Calu3 (cell line): Measurements from ENCODE around the gene ZMYND15. TPM values are rescaled to one million over a fixed set of nuclear protein-coding genes. Genes with fewer than 3 reads are reported as not detected.

Experiments used
- BruUV-seq: library from RNA; stranded (reverse); fragments of 400-500 nt; replicated peaks from 2 replicates; lab custom pipeline; 2021; lab: Mats Ljungman, UMichigan
- CTCF ChIA-PET: fragments of 300-600 bp; sonication (Branson Sonifier 250); formaldehyde crosslinking; loops from one replicate; lab custom pipeline; 2022; ENCODE audit warnings: antibody characterized with exemption; lab: Charles Lee
- DNase-seq: peaks from one replicate; pipeline ENCODE4 v3.0.0; 2022
- H3K27ac Mint-ChIP-seq: one replicate; pipeline ENCODE4 v1.8.0; 2022; ENCODE audit warnings: mixed read lengths; ENCODE audit not compliant: unreplicated experiment
- H3K27me3 Mint-ChIP-seq: one replicate; pipeline ENCODE4 v1.8.0; 2022; ENCODE audit warnings: mixed read lengths; ENCODE audit not compliant: unreplicated experiment
- H3K36me3 Mint-ChIP-seq: one replicate; pipeline ENCODE4 v1.8.0; 2022; ENCODE audit warnings: mild to moderate bottlenecking, moderate library complexity, mixed read lengths; ENCODE audit not compliant: insufficient read depth, unreplicated experiment
- H3K4me1 Mint-ChIP-seq: one replicate; pipeline ENCODE4 v1.8.0; 2022; ENCODE audit warnings: mild to moderate bottlenecking, low read depth, mixed read lengths; ENCODE audit not compliant: unreplicated experiment
- H3K4me3 Mint-ChIP-seq: one replicate; pipeline ENCODE4 v1.8.0; 2022; ENCODE audit warnings: mild to moderate bottlenecking, low read depth, moderate library complexity, mixed read lengths; ENCODE audit not compliant: unreplicated experiment
- H3K9me3 Mint-ChIP-seq: one replicate; pipeline ENCODE4 v1.8.0; 2022; ENCODE audit warnings: low read depth, mixed read lengths; ENCODE audit not compliant: unreplicated experiment
- CTCF ChIP-seq: fragments of 200-600 bp; IDR thresholded peaks from one replicate; pipeline ENCODE4 v1.8.0; 2022; ENCODE audit warnings: antibody characterized with exemption; ENCODE audit not compliant: unreplicated experiment
- intact Hi-C: fragments of 100-400 bp; cut with micrococcal nuclease; formaldehyde crosslinking; loops from one replicate; pipeline ENCODE4 v1.10.0; 2022; ENCODE audit not compliant: unreplicated experiment
- total RNA-seq: library from RNA; stranded (reverse); gene quantifications from 2 replicates; pipeline ENCODE4 v1.2.3, GENCODE V29; 2022

ZMYND15 gene
- total RNA-seq, 1 experiment from 2014 or later, result 2.2 TPM

- H3K9me3 Mint-ChIP-seq, result no peaks in the 10 kb centered on the region
- H3K36me3 Mint-ChIP-seq, result peaks cover 14% of the 10 kb centered on the region
- intact Hi-C loops, result no loop called here
- CTCF ChIA-PET, result interaction anchor here (0.6 kb wide), 2 partner anchors 188 to 195 kb away, joined by 3 read pairs; partner anchors contain the start of gene CHRNE
- H3K4me3 Mint-ChIP-seq, result no peak overlapping the region
- peaks cover 12% of the 10 kb centered on the region for H3K4me1 Mint-ChIP-seq
- BruUV-seq, result no TSS peak
- peaks cover 12% of the 10 kb centered on the region for H3K27me3 Mint-ChIP-seq
- no peak for TF ChIP-seq CTCF
- no peak for DNase-seq
- H3K27ac Mint-ChIP-seq, result no peak overlapping the region
Measured at GRCh38 chr17:4715063-4715744, 24.4 kb upstream of the ZMYND15 start.

GRCh38 chr17:4716081-4716480 is 23.6 kb upstream of the ZMYND15 start:
- Mint-ChIP-seq H3K27ac (no peak overlapping the region), H3K27me3 (peaks cover 12% of the 10 kb centered on the region)

GRCh38 chr17:4717791-4718190 is 21.8 kb upstream of the ZMYND15 start:
- Mint-ChIP-seq H3K27me3 (peaks cover 12% of the 10 kb centered on the region), H3K4me1 (peaks cover 38% of the 10 kb centered on the region), H3K27ac (no peak overlapping the region), H3K4me3 (no peak overlapping the region), H3K9me3 (no peaks in the 10 kb centered on the region), H3K36me3 (peaks cover 20% of the 10 kb centered on the region)
- DNase-seq, result no peak
- CTCF ChIA-PET, result no interaction called here
- no TSS peak for BruUV-seq
- intact Hi-C loops, result no loop called here
- no peak for TF ChIP-seq CTCF

More at GRCh38 chr17:4716081-4716480, 23.6 kb upstream of the ZMYND15 start:
- BruUV-seq, result no TSS peak
- H3K36me3 Mint-ChIP-seq, result peaks cover 7% of the 10 kb centered on the region
- H3K9me3 Mint-ChIP-seq, result no peaks in the 10 kb centered on the region
- H3K4me3 Mint-ChIP-seq, result no peak overlapping the region
- TF ChIP-seq CTCF, result no peak
- CTCF ChIA-PET, result no interaction called here
- intact Hi-C loops, result no loop called here
- no peak for DNase-seq
- peaks cover 21% of the 10 kb centered on the region for H3K4me1 Mint-ChIP-seq

GRCh38 chr17:4718276-4718675 is 21.4 kb upstream of the ZMYND15 start:
- Mint-ChIP-seq H3K27me3 (peaks cover 12% of the 10 kb centered on the region), H3K9me3 (no peaks in the 10 kb centered on the region), H3K36me3 (peaks cover 20% of the 10 kb centered on the region), H3K4me1 (peaks cover 40% of the 10 kb centered on the region), H3K4me3 (no peak overlapping the region), H3K27ac (no peak overlapping the region)
- intact Hi-C loops, result no loop called here
- no peak for DNase-seq
- CTCF ChIA-PET, result no interaction called here
- no TSS peak for BruUV-seq
- TF ChIP-seq CTCF, result no peak
